ENCODE data around the gene GLI2. TPM values are rescaled to one million over a fixed set of nuclear protein-coding genes. Genes with fewer than 3 reads are reported as not detected.

Gene GLI2
- total and polyA plus RNA-seq, 5 donors from 2014 or later: not detected

DNA sequence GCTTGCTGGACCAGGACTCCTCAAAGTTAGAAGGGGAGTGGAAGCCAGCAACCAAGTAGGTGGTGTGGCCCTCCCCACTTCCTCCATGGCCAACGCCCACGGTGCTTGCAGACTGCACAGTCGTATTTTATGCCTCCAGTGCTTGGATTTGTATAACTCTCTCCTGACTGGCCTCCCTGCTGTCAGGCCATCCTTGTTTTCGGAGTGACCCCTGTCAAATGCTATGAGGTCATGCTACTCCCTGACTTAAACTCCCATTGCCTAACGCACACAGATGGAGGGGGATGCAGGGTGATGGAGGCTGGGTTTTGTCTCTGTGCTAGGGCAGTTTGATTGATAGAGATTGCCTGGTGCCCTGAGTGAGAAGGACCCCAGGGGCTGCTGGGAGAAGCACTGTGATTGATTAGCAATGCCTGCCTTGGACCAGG lies 36.1 kb downstream of the GLI2 start:
- Histone ChIP-seq H3K27ac (ENCODE audit: insufficient read depth, low read length, poor library complexity, severe bottlenecking) (no peak overlapping the region), H3K27me3 (ENCODE audit: control insufficient read depth, insufficient read depth, low read length) (no peaks in the 10 kb centered on the region), H3K4me1 (ENCODE audit: control insufficient read depth, insufficient read depth, low read length, poor library complexity, severe bottlenecking) (no peaks in the 10 kb centered on the region), H3K4me3 (ENCODE audit: low read depth, low read length) (no peak overlapping the region), H3K9me3 (ENCODE audit: control insufficient read depth in 2 of 2, low read length in 2 of 2) (no peaks in the 10 kb centered on the region), H3K36me3 (ENCODE audit: control insufficient read depth, insufficient read depth, low read length) (no peaks in the 10 kb centered on the region)
- ATAC-seq (ENCODE audit: low read depth in 2 of 2) (no peak), DNase-seq (no peak)
- H3K27ac Mint-ChIP-seq: no peak overlapping the region
- no peaks in the 10 kb centered on the region for H3K27me3 Mint-ChIP-seq
- no peaks in the 10 kb centered on the region for H3K36me3 Mint-ChIP-seq
- H3K4me3 Mint-ChIP-seq: no peak overlapping the region
- H3K4me1 Mint-ChIP-seq: no peaks in the 10 kb centered on the region
- H3K9me3 Mint-ChIP-seq: peaks cover 0 to 2% (median 0%) of the 10 kb centered on the region in 7 donors

DNA sequence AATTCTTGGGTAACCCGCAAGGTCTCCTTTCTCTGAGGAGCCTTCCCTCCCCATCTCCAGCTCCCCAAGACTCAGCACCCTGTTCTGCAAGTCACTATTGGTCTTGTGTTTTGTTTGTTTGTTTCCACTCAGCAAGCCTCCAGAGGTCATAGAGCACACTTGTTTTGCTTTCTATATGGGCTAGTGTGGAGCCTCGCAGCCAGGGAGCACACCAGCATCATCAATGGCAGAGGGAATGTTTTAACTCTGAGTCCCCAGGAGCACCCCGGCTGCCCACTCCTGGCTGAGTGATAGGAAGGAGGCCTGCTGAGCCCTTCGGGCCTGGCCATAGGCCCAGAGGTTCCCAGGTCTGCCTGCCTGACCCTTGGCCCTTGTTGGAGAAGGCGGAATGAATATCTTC lies 36.6 kb downstream of the GLI2 start:
- Mint-ChIP-seq H3K4me1 (no peaks in the 10 kb centered on the region), H3K4me3 (no peak overlapping the region), H3K9me3 (peaks cover 0 to 2% (median 0%) of the 10 kb centered on the region in 7 donors), H3K27me3 (no peaks in the 10 kb centered on the region), H3K36me3 (no peaks in the 10 kb centered on the region), H3K27ac (no peak overlapping the region)
- Histone ChIP-seq H3K4me3 (ENCODE audit: low read depth, low read length) (no peak overlapping the region), H3K4me1 (ENCODE audit: control insufficient read depth, insufficient read depth, low read length, poor library complexity, severe bottlenecking) (no peaks in the 10 kb centered on the region), H3K27ac (ENCODE audit: insufficient read depth, low read length, poor library complexity, severe bottlenecking) (no peak overlapping the region), H3K27me3 (ENCODE audit: control insufficient read depth, insufficient read depth, low read length) (no peaks in the 10 kb centered on the region), H3K9me3 (ENCODE audit: control insufficient read depth in 2 of 2, low read length in 2 of 2) (no peaks in the 10 kb centered on the region), H3K36me3 (ENCODE audit: control insufficient read depth, insufficient read depth, low read length) (no peaks in the 10 kb centered on the region)
- ATAC-seq (ENCODE audit: low read depth in 2 of 2) (no peak), DNase-seq (no peak)

DNA sequence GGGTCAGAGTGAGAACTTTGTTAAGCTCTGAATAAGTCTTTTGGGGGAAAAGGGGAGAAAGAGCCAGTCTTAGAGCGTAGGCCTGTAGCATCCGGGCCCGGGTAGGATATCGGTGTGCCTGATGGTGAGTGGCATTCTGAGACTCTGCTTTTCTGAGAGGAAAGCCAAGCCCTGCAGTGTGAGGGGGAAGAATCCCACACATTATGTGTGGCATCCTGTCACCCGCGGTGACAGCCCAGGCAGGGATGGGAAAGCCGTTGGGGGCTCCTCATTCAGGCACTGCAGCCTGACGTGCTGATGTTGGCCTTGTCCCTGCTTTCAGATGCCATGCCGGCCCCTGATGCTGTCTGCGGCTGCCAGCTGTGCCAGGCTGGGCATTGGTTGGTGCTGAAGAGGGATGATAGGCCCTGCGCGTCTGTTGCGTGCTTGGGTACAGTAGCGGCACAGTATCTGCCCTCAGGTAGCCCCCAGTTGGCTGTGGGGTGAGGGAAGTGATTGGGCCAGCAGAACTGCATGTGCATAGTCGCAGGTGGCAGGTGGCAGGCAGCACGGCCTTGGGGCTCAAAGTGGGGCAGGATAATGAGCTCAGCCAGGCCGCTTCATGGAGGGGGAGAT lies 37.6 kb downstream of the GLI2 start:
- H3K4me1 ChIP-seq (ENCODE audit: control insufficient read depth, insufficient read depth, low read length, poor library complexity, severe bottlenecking): no peaks in the 10 kb centered on the region
- Mint-ChIP-seq H3K9me3 (peaks cover 0 to 2% (median 0%) of the 10 kb centered on the region in 7 donors), H3K27ac (no peak overlapping the region), H3K36me3 (no peaks in the 10 kb centered on the region), H3K27me3 (no peaks in the 10 kb centered on the region), H3K4me1 (no peaks in the 10 kb centered on the region), H3K4me3 (no peak overlapping the region)
- H3K9me3 ChIP-seq (ENCODE audit: control insufficient read depth in 2 of 2, low read length in 2 of 2): no peaks in the 10 kb centered on the region
- no peaks in the 10 kb centered on the region for H3K36me3 ChIP-seq (ENCODE audit: control insufficient read depth, insufficient read depth, low read length)
- H3K27me3 ChIP-seq (ENCODE audit: control insufficient read depth, insufficient read depth, low read length): no peaks in the 10 kb centered on the region
- DNase-seq: no peak
- ATAC-seq (ENCODE audit: low read depth in 2 of 2): no peak
- no peak overlapping the region for H3K27ac ChIP-seq (ENCODE audit: insufficient read depth, low read length, poor library complexity, severe bottlenecking)
- no peak overlapping the region for H3K4me3 ChIP-seq (ENCODE audit: low read depth, low read length)

DNA sequence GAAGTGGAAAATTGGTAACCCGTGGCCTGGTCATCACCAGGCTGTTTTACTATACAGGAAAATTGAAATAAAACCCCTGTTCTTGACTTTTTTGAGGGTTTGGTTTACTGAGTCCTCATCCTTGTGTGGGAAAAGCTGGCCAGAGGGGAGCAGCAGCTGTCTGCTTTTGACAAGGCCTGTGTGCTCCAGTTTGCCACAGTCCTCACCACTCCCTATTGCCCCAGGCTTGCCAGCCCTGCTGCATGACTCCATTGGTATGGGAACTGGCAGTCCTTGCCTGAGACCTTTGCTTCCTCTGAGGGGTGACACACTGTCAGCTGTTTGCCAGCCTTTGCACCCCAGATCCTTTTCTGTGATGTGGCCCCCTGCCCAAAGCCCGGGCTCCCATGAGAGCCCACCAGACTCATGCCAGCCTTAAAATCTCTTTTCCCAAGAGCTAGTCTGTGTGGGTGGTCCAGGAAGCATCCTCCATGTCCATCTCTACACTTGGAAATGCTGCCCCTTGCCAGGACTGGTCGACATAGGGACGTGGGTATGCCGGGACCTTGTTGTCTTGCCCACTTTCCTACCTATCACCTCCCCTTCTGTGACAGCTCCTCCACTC lies 39.0 kb downstream of the GLI2 start:
- no peak for ATAC-seq (ENCODE audit: low read depth in 2 of 2)
- H3K9me3 ChIP-seq (ENCODE audit: control insufficient read depth in 2 of 2, low read length in 2 of 2): no peaks in the 10 kb centered on the region
- no peaks in the 10 kb centered on the region for H3K36me3 Mint-ChIP-seq
- no peak overlapping the region for H3K27ac ChIP-seq (ENCODE audit: insufficient read depth, low read length, poor library complexity, severe bottlenecking)
- H3K4me3 ChIP-seq (ENCODE audit: low read depth, low read length): no peak overlapping the region
- H3K27me3 Mint-ChIP-seq: no peaks in the 10 kb centered on the region
- no peaks in the 10 kb centered on the region for H3K4me1 ChIP-seq (ENCODE audit: control insufficient read depth, insufficient read depth, low read length, poor library complexity, severe bottlenecking)
- H3K27me3 ChIP-seq (ENCODE audit: control insufficient read depth, insufficient read depth, low read length): no peaks in the 10 kb centered on the region
- H3K4me3 Mint-ChIP-seq: no peak overlapping the region
- no peaks in the 10 kb centered on the region for H3K4me1 Mint-ChIP-seq
- H3K9me3 Mint-ChIP-seq: peaks cover 0 to 2% (median 0%) of the 10 kb centered on the region in 7 donors
- no peak for DNase-seq
- no peaks in the 10 kb centered on the region for H3K36me3 ChIP-seq (ENCODE audit: control insufficient read depth, insufficient read depth, low read length)
- H3K27ac Mint-ChIP-seq: no peak overlapping the region

DNA sequence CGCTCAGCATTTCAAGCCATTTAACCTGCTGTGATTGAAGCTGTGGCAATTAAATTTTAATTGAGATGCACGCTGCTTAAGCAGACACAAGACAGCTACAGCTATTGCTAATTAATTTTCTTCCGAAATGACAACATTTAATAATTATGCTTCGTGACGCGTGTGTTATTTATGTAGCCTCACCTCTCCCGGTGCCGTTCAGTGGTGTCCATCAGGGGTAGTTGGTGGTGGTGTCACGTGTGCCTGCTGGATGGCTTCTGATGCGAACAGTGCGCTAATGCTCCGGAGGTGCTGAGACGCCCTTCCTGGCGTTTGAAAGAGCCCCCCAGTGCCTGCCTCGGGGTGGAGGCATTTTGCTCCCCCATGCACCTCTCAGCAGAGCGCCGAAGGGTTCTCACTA lies 39.5 kb downstream of the GLI2 start:
- H3K36me3 Mint-ChIP-seq: no peaks in the 10 kb centered on the region
- no peak overlapping the region for H3K4me3 Mint-ChIP-seq
- no peaks in the 10 kb centered on the region for H3K27me3 ChIP-seq (ENCODE audit: control insufficient read depth, insufficient read depth, low read length)
- H3K9me3 Mint-ChIP-seq: no peaks in the 10 kb centered on the region
- no peaks in the 10 kb centered on the region for H3K36me3 ChIP-seq (ENCODE audit: control insufficient read depth, insufficient read depth, low read length)
- H3K4me1 ChIP-seq (ENCODE audit: control insufficient read depth, insufficient read depth, low read length, poor library complexity, severe bottlenecking): no peaks in the 10 kb centered on the region
- H3K4me1 Mint-ChIP-seq: no peaks in the 10 kb centered on the region
- no peak overlapping the region for H3K27ac Mint-ChIP-seq
- DNase-seq (no peak), ATAC-seq (ENCODE audit: low read depth in 2 of 2) (no peak)
- no peaks in the 10 kb centered on the region for H3K27me3 Mint-ChIP-seq
- H3K4me3 ChIP-seq (ENCODE audit: low read depth, low read length): no peak overlapping the region
- H3K27ac ChIP-seq (ENCODE audit: insufficient read depth, low read length, poor library complexity, severe bottlenecking): no peak overlapping the region
- H3K9me3 ChIP-seq (ENCODE audit: control insufficient read depth in 2 of 2, low read length in 2 of 2): no peaks in the 10 kb centered on the region

DNA sequence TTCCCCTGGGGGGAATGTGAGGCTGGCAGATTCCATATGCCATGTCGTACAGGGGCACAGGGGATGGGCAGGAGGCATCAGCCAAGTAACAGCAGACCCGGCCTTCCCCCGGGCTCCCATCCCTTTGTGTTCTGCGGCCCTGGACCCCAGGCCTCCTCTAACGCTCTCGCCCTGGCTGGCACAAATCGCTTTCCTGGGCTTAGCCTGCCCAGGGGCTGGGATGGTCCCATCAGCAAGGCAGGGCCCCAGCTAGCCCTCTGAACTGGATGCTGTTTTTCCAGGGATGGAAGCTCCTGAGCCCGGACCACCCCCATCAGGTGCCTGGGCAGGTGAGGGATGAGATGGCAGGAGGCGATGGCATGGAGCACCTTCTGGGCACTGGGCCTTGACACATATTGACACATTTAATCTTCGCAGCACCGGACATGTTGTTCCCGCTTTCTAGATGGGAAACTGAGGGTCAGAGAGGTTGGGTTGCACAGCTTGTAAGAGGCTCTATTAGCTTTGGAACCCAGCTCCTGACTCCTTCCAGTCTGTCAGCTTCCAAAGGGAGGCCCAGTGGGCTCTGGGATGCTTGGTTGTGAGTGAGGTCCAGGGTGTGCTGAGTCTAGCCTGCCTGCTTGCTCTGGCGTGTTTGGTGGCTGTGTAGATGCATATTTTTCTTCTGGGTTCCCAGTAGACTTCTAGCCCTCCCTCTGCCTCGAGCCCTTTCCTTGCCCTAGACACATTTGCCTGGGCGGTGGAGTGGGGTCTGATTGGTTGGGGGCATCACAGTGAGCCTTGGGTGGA lies 40.3 kb downstream of the GLI2 start:
- no peak for DNase-seq

DNA sequence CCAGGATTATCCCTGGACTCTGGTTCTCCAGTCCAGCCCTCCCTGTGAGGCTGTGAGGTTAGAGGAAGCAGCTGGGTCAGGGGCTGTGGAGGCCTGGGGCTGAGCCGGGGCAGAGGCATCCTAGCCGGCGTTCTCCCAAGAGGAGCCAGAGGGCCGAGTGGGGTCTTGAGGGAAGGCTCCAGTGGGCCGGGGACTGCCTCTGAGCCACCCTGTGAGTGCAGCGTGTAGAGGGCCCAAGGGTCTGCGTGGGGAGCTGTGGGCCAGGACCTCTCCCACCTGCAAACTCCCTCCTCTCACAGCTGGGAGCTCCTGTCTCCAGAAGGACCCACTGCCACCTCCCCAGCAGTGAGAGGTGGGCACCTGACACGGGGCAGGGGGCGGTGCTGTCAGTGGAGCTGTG lies 41.0 kb downstream of the GLI2 start:
- ATAC-seq (ENCODE audit: low read depth in 2 of 2) (no peak), DNase-seq (no peak)
- no peaks in the 10 kb centered on the region for H3K9me3 Mint-ChIP-seq
- no peaks in the 10 kb centered on the region for H3K36me3 ChIP-seq (ENCODE audit: control insufficient read depth, insufficient read depth, low read length)
- H3K27ac ChIP-seq (ENCODE audit: insufficient read depth, low read length, poor library complexity, severe bottlenecking): no peak overlapping the region
- H3K36me3 Mint-ChIP-seq: no peaks in the 10 kb centered on the region
- H3K4me3 Mint-ChIP-seq: no peak overlapping the region
- no peak overlapping the region for H3K4me3 ChIP-seq (ENCODE audit: low read depth, low read length)
- no peak overlapping the region for H3K27ac Mint-ChIP-seq
- H3K27me3 ChIP-seq (ENCODE audit: control insufficient read depth, insufficient read depth, low read length): no peaks in the 10 kb centered on the region
- no peaks in the 10 kb centered on the region for H3K27me3 Mint-ChIP-seq
- no peaks in the 10 kb centered on the region for H3K9me3 ChIP-seq (ENCODE audit: control insufficient read depth in 2 of 2, low read length in 2 of 2)
- H3K4me1 ChIP-seq (ENCODE audit: control insufficient read depth, insufficient read depth, low read length, poor library complexity, severe bottlenecking): no peaks in the 10 kb centered on the region
- H3K4me1 Mint-ChIP-seq: no peaks in the 10 kb centered on the region

More for the DNA sequence above, 40.3 kb downstream of the GLI2 start:
- Histone ChIP-seq H3K27me3 (ENCODE audit: control insufficient read depth, insufficient read depth, low read length) (no peaks in the 10 kb centered on the region), H3K9me3 (ENCODE audit: control insufficient read depth in 2 of 2, low read length in 2 of 2) (no peaks in the 10 kb centered on the region), H3K4me1 (ENCODE audit: control insufficient read depth, insufficient read depth, low read length, poor library complexity, severe bottlenecking) (no peaks in the 10 kb centered on the region), H3K27ac (ENCODE audit: insufficient read depth, low read length, poor library complexity, severe bottlenecking) (no peak overlapping the region), H3K4me3 (ENCODE audit: low read depth, low read length) (no peak overlapping the region), H3K36me3 (ENCODE audit: control insufficient read depth, insufficient read depth, low read length) (no peaks in the 10 kb centered on the region)
- Mint-ChIP-seq H3K27me3 (no peaks in the 10 kb centered on the region), H3K4me1 (no peaks in the 10 kb centered on the region), H3K27ac (no peak overlapping the region), H3K36me3 (no peaks in the 10 kb centered on the region), H3K4me3 (no peak overlapping the region), H3K9me3 (no peaks in the 10 kb centered on the region)
- ATAC-seq (ENCODE audit: low read depth in 2 of 2): no peak
